HG02884 (cell line): ENCODE data around the gene UCP2.

ENCODE experiments used
- ATAC-seq: cut with Tn5 transposase; IDR thresholded peaks from one replicate; pipeline ENCODE4 v1.9.1; 2021; ENCODE audit warnings: mild to moderate bottlenecking, moderate library complexity; ENCODE audit not compliant: unreplicated experiment

Gene UCP2, protein sequence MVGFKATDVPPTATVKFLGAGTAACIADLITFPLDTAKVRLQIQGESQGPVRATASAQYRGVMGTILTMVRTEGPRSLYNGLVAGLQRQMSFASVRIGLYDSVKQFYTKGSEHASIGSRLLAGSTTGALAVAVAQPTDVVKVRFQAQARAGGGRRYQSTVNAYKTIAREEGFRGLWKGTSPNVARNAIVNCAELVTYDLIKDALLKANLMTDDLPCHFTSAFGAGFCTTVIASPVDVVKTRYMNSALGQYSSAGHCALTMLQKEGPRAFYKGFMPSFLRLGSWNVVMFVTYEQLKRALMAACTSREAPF

DNA sequence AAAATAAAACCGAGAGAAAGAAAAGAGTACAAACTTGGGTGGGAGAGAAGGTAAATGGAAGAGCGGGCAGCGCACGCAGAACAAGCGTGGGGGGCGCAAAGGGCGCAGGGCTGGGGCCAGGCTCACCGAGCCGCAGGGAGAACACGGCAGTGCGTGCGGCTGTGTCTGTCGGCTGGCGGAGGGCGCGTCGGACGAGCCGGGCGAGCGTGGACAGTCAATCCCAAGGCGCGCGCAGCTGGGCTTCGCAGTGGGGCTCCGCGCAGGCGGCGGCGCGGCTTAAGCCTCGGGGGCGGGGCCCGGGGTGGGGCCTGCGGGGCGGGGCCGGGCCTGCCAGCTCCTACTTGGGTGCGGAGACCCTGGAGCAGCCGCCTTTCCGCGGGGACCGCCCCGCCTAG lies at the start of gene UCP2:
TSS of gene UCP2 (minus strand) at position 249 of the 395 bp plus-strand sequence. CDS start 4,465 bp downstream, outside the sequence.
- ATAC-seq: peak; percentile 34

DNA sequence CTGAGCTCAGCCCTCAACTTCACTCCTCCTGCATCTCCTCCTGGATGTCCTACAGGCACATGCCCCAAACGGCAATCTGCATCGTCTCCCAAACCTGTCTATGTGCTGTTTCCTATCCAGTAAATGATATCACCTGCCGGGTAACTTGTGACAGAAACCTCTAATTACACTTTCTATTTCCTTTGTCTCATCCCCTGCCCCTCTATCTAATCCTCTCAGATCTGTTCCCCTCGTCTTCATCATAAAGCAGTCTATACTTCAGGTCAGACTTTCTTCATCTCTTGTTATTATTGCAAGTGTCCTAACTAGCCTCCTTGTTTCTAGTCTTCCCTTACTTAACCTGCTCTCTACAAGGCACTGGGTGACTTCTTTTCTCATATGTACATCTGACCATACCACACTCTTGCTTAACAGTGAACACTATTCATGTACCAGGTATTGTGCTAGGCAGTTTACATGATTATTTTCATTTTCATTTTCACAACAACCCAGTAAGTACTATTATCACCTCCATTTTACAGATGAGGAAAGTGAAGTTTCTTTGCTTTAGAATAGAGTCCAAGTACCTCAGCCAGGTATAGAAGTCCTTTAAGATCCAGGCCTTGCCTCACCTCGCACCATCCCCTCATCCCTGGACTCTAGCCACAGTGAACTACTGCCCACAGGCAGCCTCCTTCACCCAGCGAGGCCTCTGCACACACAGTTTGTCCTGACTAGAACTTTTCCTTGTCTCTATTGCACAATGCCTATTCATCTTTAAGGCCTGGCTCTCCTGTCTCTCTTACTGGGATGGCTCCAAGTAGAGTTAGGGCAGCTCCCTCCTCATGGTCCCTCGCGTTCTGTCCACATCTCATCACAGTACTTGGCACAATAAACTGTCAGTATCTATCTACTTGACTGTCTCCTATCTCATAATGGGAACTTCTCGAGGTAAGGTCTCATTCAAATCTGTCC lies 48.4 kb upstream of the UCP2 start:
- ATAC-seq: no peak

DNA sequence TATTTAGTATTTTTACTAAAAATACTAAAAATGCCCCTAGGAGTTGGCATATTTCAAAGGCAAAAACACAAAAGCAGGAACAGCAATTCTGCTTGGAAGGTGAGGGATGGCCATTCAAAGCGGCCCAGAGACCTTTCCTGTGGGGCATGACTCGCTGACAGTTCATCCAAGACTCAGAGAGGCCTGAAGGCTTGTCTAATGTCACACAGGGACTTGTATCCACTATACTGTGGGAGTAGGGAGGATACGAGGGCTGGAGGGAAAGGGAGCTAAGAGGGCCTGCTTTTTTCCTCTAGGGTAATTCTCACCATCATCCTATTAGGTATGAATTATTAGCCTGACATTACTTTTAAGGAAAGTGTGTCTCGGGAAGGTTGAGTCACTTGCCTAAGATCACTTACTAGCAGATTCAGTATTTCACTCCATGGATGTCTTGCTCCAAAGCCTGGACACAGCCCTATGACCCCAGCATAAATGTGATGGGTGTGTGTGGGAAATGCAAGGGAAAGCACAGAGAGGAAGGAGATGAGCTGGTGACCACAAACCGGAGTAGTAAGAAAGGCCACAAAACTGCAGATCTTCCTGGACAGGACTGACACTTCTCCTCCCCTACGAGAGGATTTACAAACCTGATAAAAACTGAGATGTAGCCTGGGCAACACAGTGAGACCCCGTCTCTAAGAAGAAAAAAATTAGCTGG lies 43.0 kb upstream of the UCP2 start:
- no peak for ATAC-seq

- ATAC-seq: no peak
Observed at GRCh38 chr11:74024261-74025029, 41.8 kb upstream of the UCP2 start.

DNA sequence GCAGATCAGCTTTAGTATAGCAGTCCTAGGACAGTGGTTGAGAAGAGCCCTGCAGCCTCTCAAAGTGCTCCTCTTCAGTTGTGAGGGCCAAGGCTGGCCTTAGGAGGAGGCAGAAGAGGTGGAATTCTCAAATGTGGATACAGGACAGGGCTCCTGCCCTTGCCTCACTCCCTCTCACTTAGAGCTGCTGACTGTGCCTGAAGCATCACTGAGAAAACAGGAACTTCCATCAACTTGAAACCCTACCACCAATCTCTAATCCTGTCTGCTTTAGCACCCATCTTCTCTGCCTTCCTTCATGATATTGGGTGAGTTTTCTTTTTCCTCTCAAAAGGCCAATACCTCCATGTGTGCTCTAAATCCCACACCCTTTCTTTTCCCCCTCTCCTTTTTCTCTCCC lies 40.6 kb upstream of the UCP2 start:
- no peak for ATAC-seq

- ATAC-seq: no peak
Observed at GRCh38 chr11:74022546-74022945, 39.9 kb upstream of the UCP2 start.

- ATAC-seq: no peak
Observed at GRCh38 chr11:74021998-74022397, 39.4 kb upstream of the UCP2 start.

DNA sequence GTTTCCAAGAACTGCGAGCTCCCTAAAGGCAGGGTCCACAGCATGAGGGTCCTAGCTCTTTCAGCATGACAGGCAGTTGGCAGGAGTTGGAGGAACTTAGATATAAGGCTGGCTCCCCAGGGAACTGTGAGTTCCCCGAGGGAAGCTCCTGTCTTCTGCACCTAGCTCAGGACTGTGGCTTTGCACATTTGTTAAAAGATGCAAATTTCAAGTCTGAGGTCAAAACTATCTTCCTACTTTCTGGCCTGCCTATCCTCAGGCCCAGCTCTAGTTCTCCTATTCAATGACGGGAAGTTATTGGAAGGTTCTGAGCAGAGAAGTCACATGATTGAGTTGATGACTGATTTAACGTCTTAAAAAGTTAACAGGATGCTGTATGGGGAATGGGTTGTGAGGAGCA lies 37.9 kb upstream of the UCP2 start:
- no peak for ATAC-seq

GRCh38 chr11:74019860-74020259 lies 37.2 kb upstream of the UCP2 start:
- ATAC-seq: no peak

- no peak for ATAC-seq
Observed at GRCh38 chr11:74019104-74019738, 36.6 kb upstream of the UCP2 start.

GRCh38 chr11:74018331-74019005 lies 35.8 kb upstream of the UCP2 start:
- no peak for ATAC-seq

DNA sequence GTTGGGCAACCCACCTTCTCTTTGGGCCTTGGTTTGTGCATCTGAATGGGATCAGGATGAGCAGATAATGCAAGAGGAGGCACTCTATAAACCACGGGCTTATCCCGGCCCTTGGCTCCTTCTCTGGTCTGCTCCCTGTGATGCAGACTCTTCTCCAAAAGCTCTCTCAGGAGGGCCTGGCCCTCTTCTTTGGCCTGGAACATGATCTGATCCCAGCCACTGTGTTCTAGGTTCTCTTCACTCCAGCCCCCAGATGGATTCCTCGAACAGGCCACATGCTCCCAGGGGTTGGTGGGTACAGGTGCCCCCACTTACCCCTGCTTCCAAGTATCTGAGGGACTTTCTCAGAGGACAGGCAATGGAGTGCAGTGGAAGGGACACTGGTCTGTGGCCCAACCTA lies 35.0 kb upstream of the UCP2 start:
- ATAC-seq: no peak

DNA sequence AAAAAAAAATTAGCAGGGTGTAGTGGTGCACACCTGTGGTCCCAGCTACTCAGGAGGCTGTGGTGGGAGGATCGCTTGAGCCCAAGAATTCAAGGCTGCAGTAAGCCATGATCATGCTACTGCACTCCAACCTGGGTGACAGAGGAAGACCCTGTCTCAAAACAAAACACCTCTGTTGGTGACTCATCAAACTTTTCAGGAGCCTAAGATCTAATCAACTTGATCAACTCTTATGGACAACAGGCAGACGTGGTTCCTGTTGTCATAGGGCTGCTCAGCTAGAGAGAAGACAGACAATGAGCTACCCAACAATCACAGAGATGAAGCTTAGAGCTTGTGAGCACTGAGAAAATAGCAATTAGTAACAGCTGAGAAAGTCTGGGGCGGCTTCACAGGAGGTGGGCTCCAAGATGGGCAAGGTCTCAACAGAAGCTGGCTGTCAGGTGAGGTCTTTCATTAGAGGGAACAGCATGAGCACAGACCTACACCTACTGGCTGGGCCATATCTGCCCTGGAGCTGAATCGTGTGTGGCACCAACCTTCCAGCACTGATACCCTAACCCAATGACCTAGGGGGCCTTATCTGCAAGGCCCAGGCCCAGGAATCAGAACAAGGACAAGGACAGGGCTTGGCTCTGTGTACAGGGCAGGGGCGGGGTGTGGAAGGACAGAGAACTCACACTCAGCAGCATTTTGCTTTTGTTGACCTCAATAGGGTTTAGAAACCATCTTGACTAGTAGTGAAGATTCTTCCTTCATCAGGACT lies 33.5 kb upstream of the UCP2 start:
- no peak for ATAC-seq

- no peak for ATAC-seq
Observed at GRCh38 chr11:74014880-74015279, 32.2 kb upstream of the UCP2 start.

DNA sequence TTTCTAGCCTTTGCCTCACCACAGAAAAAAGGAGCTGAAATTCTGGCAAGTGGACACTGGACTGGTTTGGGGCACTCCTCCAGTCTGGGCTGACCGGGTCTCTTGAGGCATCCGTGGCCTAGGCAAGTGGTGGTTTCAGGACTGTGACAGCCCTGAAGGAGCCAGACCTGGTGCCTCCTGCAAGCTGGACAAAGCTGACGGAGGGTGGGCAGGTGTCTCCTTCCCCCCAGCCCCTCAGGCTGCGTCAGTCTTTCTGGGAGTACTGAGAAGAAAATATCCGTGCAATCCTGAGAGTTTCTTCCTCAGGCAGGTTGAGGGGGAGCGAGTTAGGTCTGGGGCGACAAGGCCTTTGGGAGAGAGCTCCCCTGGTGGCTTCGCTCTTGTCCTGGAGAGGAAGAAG lies 30.5 kb upstream of the UCP2 start:
- ATAC-seq: no peak

DNA sequence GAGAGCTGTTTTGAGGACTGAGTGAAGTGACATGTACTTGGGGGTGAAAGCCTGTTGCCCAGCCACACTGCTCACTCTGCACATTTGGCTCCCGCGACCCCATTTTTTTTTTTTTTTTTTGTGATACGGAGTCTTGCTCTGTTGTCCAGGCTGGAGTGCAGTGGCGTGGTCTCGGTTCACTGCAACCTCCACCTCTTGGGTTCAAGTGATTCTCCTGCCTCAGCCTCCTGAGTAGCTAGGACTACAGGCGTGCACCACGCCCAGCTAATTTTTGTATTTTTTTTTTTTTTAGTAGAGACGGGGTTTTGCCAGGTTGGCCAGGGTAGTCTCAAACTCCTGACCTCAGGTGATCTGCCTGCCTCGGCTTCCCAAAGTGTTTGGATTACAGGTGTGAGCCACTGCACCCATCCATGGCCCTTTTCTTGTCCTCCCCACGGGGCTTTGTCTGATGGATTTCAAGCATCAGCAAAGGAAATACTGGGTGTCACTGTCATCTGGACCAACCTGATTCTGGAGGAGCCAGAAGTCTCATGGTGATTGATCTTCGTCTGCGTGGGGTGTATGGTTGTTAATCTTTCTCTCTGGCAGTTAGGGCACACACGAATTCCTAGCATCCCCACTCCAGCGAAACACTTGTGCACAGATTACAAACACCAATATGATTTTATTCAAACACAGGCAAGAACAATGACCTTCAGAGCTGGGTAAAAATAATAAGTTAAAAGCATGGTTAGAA lies 29.6 kb upstream of the UCP2 start:
- no peak for ATAC-seq

DNA sequence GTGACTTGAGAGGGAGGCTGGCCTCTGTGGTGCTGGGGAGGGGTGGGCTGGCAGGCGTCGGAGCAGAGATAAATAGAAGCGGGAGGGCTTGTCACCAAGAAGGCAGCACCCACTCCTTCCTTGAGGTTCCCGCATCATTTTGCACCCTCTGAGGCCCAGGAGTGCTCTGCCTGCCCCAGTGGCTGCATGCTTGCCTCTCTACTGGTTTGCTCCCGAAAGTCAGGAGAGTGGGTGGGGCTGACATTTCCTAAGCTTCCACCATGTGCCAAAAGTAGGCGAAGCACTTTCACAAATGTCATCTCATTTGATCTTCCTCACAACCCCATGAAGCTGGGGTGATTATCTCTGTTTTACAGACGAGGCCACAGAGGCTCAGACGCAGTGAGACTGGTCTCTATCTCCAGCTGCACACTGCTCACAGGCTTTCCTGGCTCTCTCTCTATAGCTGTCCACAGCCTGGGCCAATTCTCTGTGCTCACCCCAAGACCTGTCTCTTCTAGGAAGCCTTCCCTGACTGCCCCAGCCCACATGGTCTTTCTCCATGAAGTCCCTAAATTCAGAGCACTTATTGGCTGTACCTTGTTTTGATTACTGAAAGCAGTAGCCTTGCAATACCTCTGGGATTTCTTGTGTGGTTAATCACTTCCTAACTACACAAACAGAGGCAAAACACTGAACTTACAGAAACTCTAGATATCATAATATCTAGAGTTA lies 28.9 kb upstream of the UCP2 start:
- peak; percentile 79 for ATAC-seq
